ENCODE measurements around the gene TMEM87A.

Gene TMEM87A

GRCh38 chr15:42282344-42282743 is 9.1 kb upstream of the TMEM87A start:
- Mint-ChIP-seq H3K36me3 (peaks cover 30% of the 10 kb centered on the region), H3K9me3 (ENCODE audit: low read depth) (no peaks in the 10 kb centered on the region)

DNA sequence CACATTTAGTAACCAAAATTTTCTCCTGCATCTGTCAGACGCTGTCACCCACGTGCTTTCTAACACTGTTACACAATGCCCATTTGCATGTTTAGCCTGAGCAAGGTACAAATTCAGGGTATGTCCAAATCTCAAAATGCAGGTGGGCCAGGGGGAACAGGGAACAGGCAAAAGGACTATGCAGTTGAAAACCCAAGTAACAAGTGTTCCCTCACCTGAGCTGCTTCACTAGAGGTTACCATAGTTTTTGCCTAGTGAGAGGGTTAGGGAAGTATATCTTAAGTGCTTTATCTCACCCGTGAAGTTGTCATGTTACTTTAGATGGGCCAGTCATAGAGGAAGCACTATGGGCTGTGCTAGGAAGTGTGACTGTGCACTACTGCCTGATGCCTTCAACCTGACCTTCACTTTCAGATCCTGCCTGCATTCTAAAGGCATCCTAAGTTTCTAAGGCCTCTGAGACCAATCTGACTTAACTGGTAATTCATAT is 6.0 kb upstream of the TMEM87A start:
- peaks cover 24% of the 10 kb centered on the region for H3K36me3 Mint-ChIP-seq
- no peak overlapping the region for H3K4me3 Mint-ChIP-seq
- peaks cover 17% of the 10 kb centered on the region for H3K4me1 Mint-ChIP-seq (ENCODE audit: low read depth)
- H3K27ac Mint-ChIP-seq, result no peak overlapping the region
- no peaks in the 10 kb centered on the region for H3K27me3 Mint-ChIP-seq
- no peaks in the 10 kb centered on the region for H3K9me3 Mint-ChIP-seq (ENCODE audit: low read depth)

More at GRCh38 chr15:42282344-42282743, 9.1 kb upstream of the TMEM87A start:
- Mint-ChIP-seq H3K4me1 (ENCODE audit: low read depth) (no peaks in the 10 kb centered on the region), H3K27ac (no peak overlapping the region), H3K27me3 (no peaks in the 10 kb centered on the region), H3K4me3 (no peak overlapping the region)

DNA sequence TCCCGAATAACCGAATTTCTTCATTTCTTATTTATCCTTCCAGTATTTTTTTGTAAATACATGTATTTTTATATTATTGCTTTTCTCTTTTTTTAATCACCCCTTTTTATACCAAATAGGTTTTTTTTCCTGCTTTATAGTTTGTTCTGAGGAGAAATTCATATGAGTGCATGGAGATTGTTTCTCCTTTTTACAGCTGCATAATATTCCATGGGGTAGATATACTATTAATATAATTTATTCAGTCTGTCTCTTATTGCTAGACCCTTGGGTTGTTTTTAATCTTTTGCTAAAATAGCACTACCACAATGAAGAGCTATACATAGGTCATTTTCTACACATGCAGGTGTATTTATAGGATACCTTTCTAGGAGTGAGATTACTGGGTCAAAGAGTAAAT is 3.5 kb upstream of the TMEM87A start:
- Mint-ChIP-seq H3K4me3 (no peak overlapping the region), H3K27me3 (no peaks in the 10 kb centered on the region), H3K4me1 (ENCODE audit: low read depth) (peaks cover 32% of the 10 kb centered on the region), H3K27ac (no peak overlapping the region), H3K9me3 (ENCODE audit: low read depth) (no peaks in the 10 kb centered on the region), H3K36me3 (peaks cover 19% of the 10 kb centered on the region)

DNA sequence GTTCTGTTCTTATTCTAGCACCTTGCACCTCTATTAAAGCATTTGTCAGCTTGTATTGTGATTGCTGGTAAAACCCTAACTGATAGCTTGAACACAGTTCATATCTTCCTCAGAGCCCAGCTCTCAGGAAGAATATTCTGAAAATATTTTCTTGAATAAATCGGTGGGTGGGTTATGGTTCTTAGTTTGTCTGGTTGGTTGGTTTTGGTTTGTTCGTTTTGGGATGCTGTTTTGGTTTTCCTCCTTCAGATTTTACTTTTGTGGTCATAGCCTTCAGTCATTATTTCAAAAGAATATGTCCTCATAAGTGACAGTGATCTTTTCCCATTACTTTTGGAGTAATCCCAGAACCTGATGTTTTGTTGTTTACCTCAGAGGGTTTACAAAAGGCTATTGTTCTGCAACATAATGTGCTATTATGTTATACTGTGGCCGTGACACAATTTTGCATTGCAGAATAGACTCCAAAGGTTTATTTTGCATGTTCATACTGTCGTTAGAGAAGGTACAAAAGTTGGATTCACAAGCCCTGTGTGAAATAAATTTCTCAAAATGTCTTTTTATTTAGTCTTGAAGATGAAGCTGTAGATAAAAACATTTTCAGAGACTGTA is 2.7 kb upstream of the TMEM87A start:
- H3K4me3 Mint-ChIP-seq, result peak overlapping the region; percentile 80
- H3K4me1 Mint-ChIP-seq (ENCODE audit: low read depth), result peaks cover 40% of the 10 kb centered on the region
- peaks cover 23% of the 10 kb centered on the region for H3K36me3 Mint-ChIP-seq
- no peaks in the 10 kb centered on the region for H3K9me3 Mint-ChIP-seq (ENCODE audit: low read depth)
- peak overlapping the region; percentile 92 for H3K27ac Mint-ChIP-seq
- H3K27me3 Mint-ChIP-seq, result no peaks in the 10 kb centered on the region

DNA sequence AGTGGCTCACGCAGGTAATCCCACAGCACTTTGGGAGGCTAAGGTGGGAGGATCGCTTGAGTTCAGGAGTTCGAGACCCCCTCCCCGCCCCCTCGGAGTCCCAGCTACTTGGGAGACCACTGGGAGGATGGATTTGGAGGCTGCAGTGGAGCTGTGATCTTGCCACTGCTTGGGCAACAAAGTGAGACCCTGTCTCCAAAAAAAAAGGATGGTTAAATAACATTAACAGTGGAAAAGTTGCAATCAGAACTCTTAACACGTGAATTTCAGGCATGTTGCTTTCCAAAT is 1.4 kb upstream of the TMEM87A start:
- Mint-ChIP-seq H3K4me1 (ENCODE audit: low read depth) (peaks cover 49% of the 10 kb centered on the region), H3K36me3 (peaks cover 18% of the 10 kb centered on the region)

GRCh38 chr15:42273900-42274701 is 868 bp upstream of the TMEM87A start:
- Mint-ChIP-seq H3K9me3 (ENCODE audit: low read depth) (no peaks in the 10 kb centered on the region), H3K36me3 (peaks cover 14% of the 10 kb centered on the region), H3K4me3 (peak overlapping the region; percentile 99), H3K27ac (peak overlapping the region; percentile 100), H3K27me3 (no peaks in the 10 kb centered on the region), H3K4me1 (ENCODE audit: low read depth) (peaks cover 53% of the 10 kb centered on the region)

More for the DNA sequence above, 1.4 kb upstream of the TMEM87A start:
- H3K27me3 Mint-ChIP-seq, result no peaks in the 10 kb centered on the region
- H3K4me3 Mint-ChIP-seq, result peak overlapping the region; percentile 99
- H3K9me3 Mint-ChIP-seq (ENCODE audit: low read depth), result no peaks in the 10 kb centered on the region
- H3K27ac Mint-ChIP-seq, result peak overlapping the region; percentile 100

- H3K4me3 Mint-ChIP-seq, result peak overlapping the region; percentile 36
- peaks cover 64% of the 10 kb centered on the region for H3K4me1 Mint-ChIP-seq (ENCODE audit: low read depth)
- H3K9me3 Mint-ChIP-seq (ENCODE audit: low read depth), result no peaks in the 10 kb centered on the region
- H3K27me3 Mint-ChIP-seq, result no peaks in the 10 kb centered on the region
- peaks cover 15% of the 10 kb centered on the region for H3K36me3 Mint-ChIP-seq
- no peak overlapping the region for H3K27ac Mint-ChIP-seq
Observed at GRCh38 chr15:42270996-42271395, 2.2 kb downstream of the TMEM87A start.

DNA sequence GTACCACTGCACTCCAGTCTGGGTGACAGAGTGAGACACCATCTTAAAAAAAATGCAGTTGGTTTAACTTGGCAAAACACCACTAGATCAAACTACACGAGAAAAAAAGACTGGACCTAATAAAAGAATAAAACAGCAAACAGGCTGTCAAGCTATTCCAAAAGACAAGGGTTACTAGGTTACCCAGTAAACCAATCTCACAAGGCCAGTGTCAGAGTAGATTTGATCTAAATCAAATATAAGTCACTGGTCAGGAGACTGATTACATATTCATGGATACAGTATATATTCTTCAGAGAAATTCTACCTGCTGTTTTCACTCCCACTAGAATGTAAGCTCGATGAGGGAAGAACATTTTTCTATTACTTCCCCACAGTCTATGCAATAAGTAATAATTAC is 2.7 kb downstream of the TMEM87A start:
- H3K36me3 Mint-ChIP-seq, result peaks cover 17% of the 10 kb centered on the region
- no peaks in the 10 kb centered on the region for H3K27me3 Mint-ChIP-seq
- H3K9me3 Mint-ChIP-seq (ENCODE audit: low read depth), result no peaks in the 10 kb centered on the region
- peak overlapping the region; percentile 36 for H3K4me3 Mint-ChIP-seq
- peaks cover 61% of the 10 kb centered on the region for H3K4me1 Mint-ChIP-seq (ENCODE audit: low read depth)
- no peak overlapping the region for H3K27ac Mint-ChIP-seq

DNA sequence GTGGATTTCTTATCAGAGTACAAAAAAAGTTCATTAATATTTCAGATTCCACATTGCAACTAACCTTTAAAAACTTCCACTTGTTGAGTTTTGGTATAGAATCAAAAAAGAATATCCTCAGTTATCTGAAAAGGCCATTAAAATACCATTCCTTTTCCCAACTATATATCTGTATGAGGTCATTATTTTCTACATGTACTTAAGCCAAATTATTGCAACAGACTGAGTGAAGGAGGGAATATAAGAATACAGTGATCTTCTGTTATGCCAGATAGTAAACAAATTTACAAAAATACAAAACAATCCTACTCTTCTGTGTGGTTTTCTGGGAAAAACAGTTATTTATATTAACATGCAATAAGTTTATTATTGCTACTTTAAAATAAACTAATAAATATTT is 5.9 kb downstream of the TMEM87A start:
- Mint-ChIP-seq H3K27ac (peak overlapping the region; percentile 28), H3K36me3 (peaks cover 32% of the 10 kb centered on the region), H3K9me3 (ENCODE audit: low read depth) (no peaks in the 10 kb centered on the region), H3K27me3 (no peaks in the 10 kb centered on the region), H3K4me1 (ENCODE audit: low read depth) (peaks cover 43% of the 10 kb centered on the region), H3K4me3 (no peak overlapping the region)

DNA sequence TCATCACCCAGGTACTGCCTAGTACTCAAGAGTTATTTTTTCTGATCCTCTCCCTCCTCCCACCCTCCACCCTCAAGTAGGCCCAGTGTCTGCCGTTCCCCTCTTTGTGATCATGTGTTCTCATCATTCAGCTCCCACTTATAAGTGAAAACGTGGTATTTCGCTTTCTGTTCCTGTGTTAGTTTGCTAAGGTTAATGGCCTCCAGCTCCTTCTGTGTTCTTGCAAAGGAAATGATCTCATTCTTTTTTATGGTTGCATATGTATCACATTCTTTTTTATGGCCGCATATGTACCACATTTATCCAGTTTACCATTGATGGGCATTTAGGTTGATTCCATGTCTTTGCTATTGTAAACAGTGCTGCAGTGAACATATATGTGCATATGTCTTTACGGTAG is 8.4 kb downstream of the TMEM87A start:
- H3K9me3 Mint-ChIP-seq (ENCODE audit: low read depth), result no peaks in the 10 kb centered on the region
- peaks cover 26% of the 10 kb centered on the region for H3K36me3 Mint-ChIP-seq
- H3K4me3 Mint-ChIP-seq, result no peak overlapping the region
- peaks cover 23% of the 10 kb centered on the region for H3K4me1 Mint-ChIP-seq (ENCODE audit: low read depth)
- H3K27ac Mint-ChIP-seq, result no peak overlapping the region
- no peaks in the 10 kb centered on the region for H3K27me3 Mint-ChIP-seq

DNA sequence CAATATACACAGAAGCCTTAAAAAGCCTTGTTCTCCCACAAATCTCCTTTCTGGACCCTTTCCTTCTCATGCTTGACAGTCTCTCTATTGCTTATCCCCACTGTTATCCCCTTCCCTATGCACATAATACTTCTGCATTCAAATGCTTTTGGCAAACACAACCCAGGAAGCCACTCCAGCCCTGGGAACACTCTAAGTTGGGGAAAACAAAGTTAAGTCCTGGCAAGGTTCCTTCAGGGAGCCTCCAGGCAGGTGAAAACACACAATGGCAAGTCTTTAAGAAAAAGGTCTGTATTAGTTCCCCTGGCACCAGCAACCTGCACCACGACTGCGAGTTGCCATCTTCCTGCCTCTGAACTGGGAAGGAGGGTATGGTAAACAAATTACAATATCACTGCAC is 19.9 kb downstream of the TMEM87A start:
- H3K36me3 Mint-ChIP-seq, result peaks cover 30% of the 10 kb centered on the region

GRCh38 chr15:42240823-42241222 is 32.4 kb downstream of the TMEM87A start:
- Mint-ChIP-seq H3K4me1 (ENCODE audit: low read depth) (peaks cover 4% of the 10 kb centered on the region), H3K9me3 (ENCODE audit: low read depth) (no peaks in the 10 kb centered on the region), H3K36me3 (peaks cover 14% of the 10 kb centered on the region), H3K27me3 (no peaks in the 10 kb centered on the region), H3K4me3 (no peak overlapping the region), H3K27ac (no peak overlapping the region)

More for the DNA sequence above, 19.9 kb downstream of the TMEM87A start:
- Mint-ChIP-seq H3K9me3 (ENCODE audit: low read depth) (no peaks in the 10 kb centered on the region), H3K27me3 (no peaks in the 10 kb centered on the region), H3K4me1 (ENCODE audit: low read depth) (no peaks in the 10 kb centered on the region), H3K4me3 (no peak overlapping the region), H3K27ac (no peak overlapping the region)

GRCh38 chr15:42239528-42240182 is 33.6 kb downstream of the TMEM87A start:
- no peaks in the 10 kb centered on the region for H3K9me3 Mint-ChIP-seq (ENCODE audit: low read depth)
- peaks cover 14% of the 10 kb centered on the region for H3K36me3 Mint-ChIP-seq
- no peak overlapping the region for H3K4me3 Mint-ChIP-seq
- peaks cover 4% of the 10 kb centered on the region for H3K4me1 Mint-ChIP-seq (ENCODE audit: low read depth)
- no peaks in the 10 kb centered on the region for H3K27me3 Mint-ChIP-seq
- H3K27ac Mint-ChIP-seq, result no peak overlapping the region

- Mint-ChIP-seq H3K36me3 (peaks cover 6% of the 10 kb centered on the region), H3K27ac (no peak overlapping the region), H3K4me3 (no peak overlapping the region), H3K4me1 (ENCODE audit: low read depth) (no peaks in the 10 kb centered on the region), H3K9me3 (ENCODE audit: low read depth) (no peaks in the 10 kb centered on the region), H3K27me3 (no peaks in the 10 kb centered on the region)
Observed at GRCh38 chr15:42233107-42233506, 40.1 kb downstream of the TMEM87A start.

DNA sequence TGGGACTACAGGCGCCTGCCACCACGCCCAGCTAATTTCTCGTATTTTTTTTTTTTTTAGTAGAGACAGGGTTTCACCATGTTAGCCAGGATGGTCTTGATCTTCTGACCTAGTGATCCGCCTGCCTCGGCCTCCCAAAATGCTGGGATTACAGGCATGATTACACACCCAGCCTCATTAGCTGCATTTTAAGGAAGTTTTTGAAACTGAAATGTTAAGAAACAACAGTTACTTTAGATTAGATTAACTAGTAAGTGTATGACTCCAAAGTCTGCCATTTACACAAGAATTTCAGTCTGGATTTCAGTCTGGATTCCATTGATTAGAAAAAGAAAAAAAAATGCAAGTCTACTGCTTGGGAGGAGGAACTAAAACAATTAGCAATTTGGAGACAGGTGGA is 40.6 kb downstream of the TMEM87A start:
- Mint-ChIP-seq H3K36me3 (peaks cover 6% of the 10 kb centered on the region), H3K27ac (no peak overlapping the region), H3K9me3 (ENCODE audit: low read depth) (no peaks in the 10 kb centered on the region), H3K4me1 (ENCODE audit: low read depth) (no peaks in the 10 kb centered on the region), H3K27me3 (no peaks in the 10 kb centered on the region), H3K4me3 (no peak overlapping the region)
